GM12892 (cell line): ENCODE measurements around the gene MSRB1.

Source experiments
- POLR2A ChIP-seq: IDR thresholded peaks from 2 replicates; pipeline ENCODE4 v1.6.1; 2011; ENCODE audit warnings: low read depth, low read length, control low read depth
- POLR2AphosphoS5 ChIP-seq: IDR thresholded peaks from 2 replicates; pipeline ENCODE4 v1.6.1; 2011; ENCODE audit warnings: low read depth, low read length, control low read depth
- TAF1 ChIP-seq: IDR thresholded peaks from 2 replicates; pipeline ENCODE4 v1.6.1; 2011; ENCODE audit warnings: low read depth, mild to moderate bottlenecking, control low read depth, low read length, borderline replicate concordance

- TF ChIP-seq POLR2AphosphoS5 (no peak), POLR2A (no peak), TAF1 (no peak)
Measured at GRCh38 chr16:1914084-1914608, 28.9 kb downstream of the MSRB1 start.
